Colonic mucosa (tissue), 4 donors: ENCODE measurements around the gene ZNF335. TPM values are rescaled to one million over a fixed set of nuclear protein-coding genes. Genes with fewer than 3 reads are reported as not detected.

Source experiments
- DNase-seq: peaks from one replicate; pipeline ENCODE4 v3.0.0-alpha.2; 2020
- H3K27ac ChIP-seq: fragments of 200-600 bp; one replicate; pipeline ENCODE4 v1.8.0; 2021
- H3K27me3 ChIP-seq: fragments of 200-600 bp; one replicate; pipeline ENCODE4 v1.8.0; 2021
- H3K36me3 ChIP-seq: fragments of 200-600 bp; one replicate; pipeline ENCODE4 v1.8.0; 2021
- H3K4me1 ChIP-seq: fragments of 200-600 bp; one replicate; pipeline ENCODE4 v1.8.0; 2021; ENCODE audit warnings: mild to moderate bottlenecking
- H3K4me3 ChIP-seq: fragments of 200-600 bp; one replicate; pipeline ENCODE4 v1.8.0; 2021
- H3K9ac ChIP-seq, 2 donors: one replicate each; pipeline ENCODE4 v1.7.0; 2013; ENCODE audit warnings: control low read depth in 2 of 2, low read depth in 2 of 2, low read length in 2 of 2
- H3K9me3 ChIP-seq: fragments of 200-600 bp; one replicate; pipeline ENCODE4 v1.8.0; 2021
- CTCF ChIP-seq: fragments of 200-600 bp; IDR thresholded peaks from one replicate; pipeline ENCODE4 v1.8.0; 2022; ENCODE audit warnings: antibody characterized with exemption, mild to moderate bottlenecking
- intact Hi-C: fragments of 100-400 bp; cut with DNase I; formaldehyde crosslinking; loops from one replicate; pipeline ENCODE4 v1.14.1; 2022
- total RNA-seq, 2 donors: library from RNA; stranded (reverse); fragmentation: NEBNext Ultra II Directional in 1 of 2; extraction: Animal tissue kit (Norgen Biotek cat#: 25700) in 1 of 2; gene quantifications; one replicate each; pipeline ENCODE4 v1.2.1, GENCODE V29; 2021
- donor health status: healthy.
- donor health status: DM: no; HTN: no; CAD: no.
- donor health status: DM: no; HTN: no; CAD: no.

The ZNF335 gene
- total RNA-seq, 2 donors from 2014 or later, result 11.3 to 22.1 TPM

- no peak for TF ChIP-seq CTCF
- H3K4me1 ChIP-seq, result peaks cover 4% of the 10 kb centered on the region
- H3K9me3 ChIP-seq, result no peaks in the 10 kb centered on the region
- H3K4me3 ChIP-seq, result no peak overlapping the region
- no peak overlapping the region for H3K9ac ChIP-seq
- no peak for DNase-seq
- no peak overlapping the region for H3K27ac ChIP-seq
- intact Hi-C loops, result no loop called here
- H3K36me3 ChIP-seq, result no peaks in the 10 kb centered on the region
- no peaks in the 10 kb centered on the region for H3K27me3 ChIP-seq
Measured at GRCh38 chr20:45974896-45975565, 3.0 kb upstream of the ZNF335 start.

- peak overlapping the region; percentile 44 to 88 for H3K9ac ChIP-seq
- intact Hi-C loops, result no loop called here
- peak overlapping the region; percentile 96 for H3K4me3 ChIP-seq
- no peaks in the 10 kb centered on the region for H3K9me3 ChIP-seq
- peak overlapping the region; percentile 97 for H3K27ac ChIP-seq
- no peak for TF ChIP-seq CTCF
- H3K4me1 ChIP-seq, result peaks cover 8% of the 10 kb centered on the region
- no peak for DNase-seq
- H3K36me3 ChIP-seq, result no peaks in the 10 kb centered on the region
- no peaks in the 10 kb centered on the region for H3K27me3 ChIP-seq
Measured at GRCh38 chr20:45972500-45973183, 639 bp upstream of the ZNF335 start.

GRCh38 chr20:45971425-45971674, 653 bp downstream of the ZNF335 start:
- no peaks in the 10 kb centered on the region for H3K27me3 ChIP-seq
- intact Hi-C loops, result no loop called here
- H3K36me3 ChIP-seq, result no peaks in the 10 kb centered on the region
- H3K4me3 ChIP-seq, result peak overlapping the region; percentile 96
- peak overlapping the region; percentile 82 to 88 for H3K9ac ChIP-seq
- DNase-seq, result no peak
- peaks cover 8% of the 10 kb centered on the region for H3K4me1 ChIP-seq
- no peaks in the 10 kb centered on the region for H3K9me3 ChIP-seq
- TF ChIP-seq CTCF, result no peak
- H3K27ac ChIP-seq, result peak overlapping the region; percentile 97

- Histone ChIP-seq H3K9ac (peak overlapping the region; percentile 82 to 88), H3K27me3 (no peaks in the 10 kb centered on the region), H3K4me1 (peaks cover 8% of the 10 kb centered on the region), H3K36me3 (no peaks in the 10 kb centered on the region), H3K4me3 (peak overlapping the region; percentile 96), H3K9me3 (no peaks in the 10 kb centered on the region), H3K27ac (peak overlapping the region; percentile 97)
- intact Hi-C loops, result no loop called here
- no peak for TF ChIP-seq CTCF
- DNase-seq, result no peak
Measured at GRCh38 chr20:45970646-45971424, 1.2 kb downstream of the ZNF335 start.

- intact Hi-C loops, result loop anchor here (5.0 kb wide), 1 partner anchor 168 kb away; no protein-coding TSS in a partner anchor
- peak; percentile 48 for TF ChIP-seq CTCF
- Histone ChIP-seq H3K27me3 (no peaks in the 10 kb centered on the region), H3K4me1 (peaks cover 8% of the 10 kb centered on the region), H3K27ac (peak overlapping the region; percentile 97), H3K36me3 (no peaks in the 10 kb centered on the region), H3K9me3 (no peaks in the 10 kb centered on the region), H3K9ac (peak overlapping the region; percentile 5 to 88), H3K4me3 (no peak overlapping the region)
- peak; percentile 56 for DNase-seq
Measured at GRCh38 chr20:45969712-45970634, 2.0 kb downstream of the ZNF335 start.
